Activated CD4-positive, alpha-beta T cell treated with anti-CD3 and anti-CD28 coated beads, Interleukin-2, Interleukin-4, amounts not matched to agents 100 ng/mL and 50 ng/mL, durations not matched to agents 16 hours and 8 hours (primary cell): Measurements from ENCODE around the gene USH1G.
"Not testable (repeated sequence)": the region's sequence is repeated elsewhere in the genome, so short reads cannot be mapped to it uniquely, and the experiment has no call there.

Experiments used
- DNase-seq: peaks from one replicate; pipeline ENCODE4 v3.0.0-alpha.2; 2020; ENCODE audit warnings: low spot score

The USH1G gene

DNA sequence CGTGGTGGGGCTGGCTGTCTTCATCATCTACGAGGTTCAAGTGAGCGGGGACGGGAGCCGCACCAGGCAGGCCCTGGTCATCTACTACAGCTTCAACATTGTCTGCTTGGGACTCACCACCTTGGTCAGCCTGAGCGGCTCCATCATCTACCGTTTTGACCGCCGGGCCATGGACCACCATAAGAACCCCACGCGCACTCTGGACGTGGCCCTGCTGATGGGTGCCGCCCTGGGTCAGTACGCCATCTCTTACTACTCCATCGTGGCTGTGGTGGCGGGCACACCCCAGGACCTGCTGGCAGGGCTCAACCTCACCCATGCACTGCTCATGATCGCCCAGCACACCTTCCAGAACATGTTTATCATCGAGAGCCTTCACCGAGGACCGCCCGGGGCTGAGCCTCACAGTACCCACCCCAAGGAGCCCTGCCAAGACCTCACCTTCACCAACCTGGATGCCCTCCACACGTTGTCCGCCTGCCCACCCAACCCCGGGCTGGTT is 7.5 kb upstream of the USH1G start:
- no peak for DNase-seq

DNA sequence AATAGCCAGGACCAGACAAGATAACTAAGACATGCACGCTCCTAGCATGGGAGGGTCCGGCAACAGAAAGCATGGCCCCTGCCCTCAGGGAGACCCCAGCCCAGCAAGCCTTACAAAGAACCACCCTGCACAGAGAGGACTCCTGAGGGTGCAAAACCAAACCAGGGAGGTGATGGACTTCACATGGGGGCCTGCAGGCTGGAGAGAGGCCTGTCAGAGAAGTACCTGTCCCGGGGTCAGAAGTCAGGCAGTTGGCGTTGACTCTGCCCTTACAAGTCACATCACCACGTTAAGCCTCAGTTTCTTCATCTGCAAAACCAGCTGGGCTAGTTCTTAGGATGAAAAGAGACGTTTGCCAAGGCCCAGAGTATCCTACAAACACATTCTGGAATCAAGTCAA is 5.7 kb upstream of the USH1G start:
- no peak for DNase-seq

- no peak for DNase-seq
Observed at GRCh38 chr17:74925242-74925641, 2.2 kb upstream of the USH1G start.

DNA sequence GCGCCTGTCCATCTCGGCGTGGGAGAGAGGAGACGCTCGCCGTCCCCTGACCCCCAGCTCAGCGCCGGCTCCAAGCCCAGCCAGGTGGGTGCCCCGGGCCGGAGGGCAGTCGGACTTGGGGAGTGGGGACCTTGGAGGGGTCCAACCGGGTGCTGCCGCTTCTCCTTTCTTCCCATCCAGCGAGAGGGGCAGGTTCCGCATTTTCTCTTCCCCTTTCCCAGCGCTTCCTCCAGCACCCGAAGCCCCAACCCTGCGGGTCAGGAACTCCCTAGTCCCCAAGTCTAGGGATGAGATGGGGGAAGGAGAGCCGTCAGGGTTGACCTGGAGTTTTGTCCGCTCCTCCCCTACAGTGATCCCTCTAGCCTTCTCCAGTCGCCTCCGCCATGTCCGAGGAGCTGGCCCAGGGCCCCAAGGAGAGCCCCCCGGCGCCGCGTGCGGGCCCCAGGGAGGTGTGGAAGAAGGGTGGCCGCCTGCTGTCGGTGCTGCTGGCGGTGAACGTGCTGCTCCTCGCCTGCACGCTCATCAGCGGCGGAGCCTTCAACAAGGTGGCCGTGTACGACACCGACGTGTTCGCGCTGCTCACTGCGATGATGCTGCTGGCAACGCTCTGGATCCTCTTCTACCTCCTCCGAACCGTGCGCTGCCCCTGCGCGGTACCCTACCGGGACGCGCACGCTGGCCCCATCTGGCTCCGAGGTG is 1.3 kb upstream of the USH1G start, which contains the start of gene OTOP2:
OTOP2 (plus strand) TSS at position 24 of the 699 bp plus-strand sequence; CDS start at position 384, 360 bp downstream.
- no peak for DNase-seq

GRCh38 chr17:74923538-74924249 is 639 bp upstream of the USH1G start:
- DNase-seq = peak; percentile 70

DNA sequence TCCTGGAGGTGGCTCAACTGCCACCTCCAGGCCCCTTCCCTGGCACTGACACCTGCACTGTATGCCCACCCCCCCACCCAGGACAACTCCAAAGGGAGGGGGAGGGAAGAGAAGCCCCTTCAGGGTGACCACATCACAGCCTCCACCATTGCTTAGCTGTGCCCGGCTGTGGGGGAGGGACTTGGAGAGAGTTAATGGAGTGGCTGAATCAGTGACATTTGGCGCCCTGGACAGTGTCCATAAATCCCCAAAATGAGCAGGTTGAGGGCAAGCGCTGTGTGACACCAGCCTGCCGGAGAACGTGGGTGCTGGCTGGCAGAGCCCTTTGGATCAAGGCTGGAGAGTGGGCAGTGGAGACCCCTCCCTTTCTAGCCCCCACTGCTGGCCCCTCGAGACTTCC is 883 bp downstream of the USH1G start:
- no peak for DNase-seq

- DNase-seq = no peak
Observed at GRCh38 chr17:74921769-74922168, 1.3 kb downstream of the USH1G start.

DNA sequence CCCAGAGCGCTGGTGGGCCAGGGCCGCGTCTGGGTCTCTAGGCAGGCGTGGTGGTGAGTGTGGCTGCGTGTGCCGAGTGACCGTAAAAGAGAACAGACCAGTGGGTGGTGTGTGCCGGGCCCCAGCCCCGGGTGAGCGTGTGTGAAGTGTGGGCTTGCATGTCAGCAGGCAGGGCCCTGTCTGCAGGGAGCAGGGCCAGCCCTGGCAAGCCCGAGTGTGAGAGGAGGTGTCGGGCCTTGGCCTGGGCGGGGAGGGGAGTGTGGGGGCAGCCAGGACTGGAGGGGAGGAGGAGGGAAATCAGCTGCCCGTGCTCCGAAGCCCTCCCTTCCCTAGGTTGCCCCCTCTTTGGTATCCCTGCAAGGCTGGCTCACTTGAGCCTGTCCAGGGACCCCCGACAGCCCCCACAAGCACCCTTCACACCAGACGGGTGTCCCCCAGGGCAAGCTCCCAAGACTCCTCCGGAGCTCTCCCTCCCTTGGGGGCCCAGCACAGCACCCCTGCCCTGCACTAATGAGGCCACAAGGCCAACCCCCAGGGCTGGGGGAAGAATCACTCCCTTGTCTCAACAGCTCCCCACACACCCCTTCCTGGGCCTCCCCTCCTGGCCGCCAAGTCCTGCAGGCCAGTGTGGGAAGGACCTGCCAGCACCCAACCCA is 1.9 kb downstream of the USH1G start:
- no peak for DNase-seq

DNA sequence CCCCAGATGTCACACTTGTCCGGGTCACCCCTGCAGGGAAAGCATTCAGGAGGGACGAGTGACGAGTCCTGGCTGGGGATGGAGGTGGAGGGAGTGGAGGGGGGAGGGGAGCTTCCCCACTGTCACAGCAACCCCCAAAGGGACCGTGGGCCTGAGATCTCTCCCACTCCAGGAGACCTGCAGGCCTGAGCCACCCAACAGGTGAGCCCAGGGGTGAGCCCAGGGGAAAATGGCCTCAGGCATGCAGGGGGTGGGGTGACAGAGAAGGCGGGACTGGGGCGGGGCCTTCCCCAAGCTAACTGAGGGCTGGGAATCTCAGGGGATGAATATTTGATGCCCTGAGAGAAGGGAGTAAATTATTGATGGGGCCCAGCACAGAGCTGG is 2.4 kb downstream of the USH1G start:
- no peak for DNase-seq

GRCh38 chr17:74920306-74920620 is 2.8 kb downstream of the USH1G start:
- no peak for DNase-seq

DNA sequence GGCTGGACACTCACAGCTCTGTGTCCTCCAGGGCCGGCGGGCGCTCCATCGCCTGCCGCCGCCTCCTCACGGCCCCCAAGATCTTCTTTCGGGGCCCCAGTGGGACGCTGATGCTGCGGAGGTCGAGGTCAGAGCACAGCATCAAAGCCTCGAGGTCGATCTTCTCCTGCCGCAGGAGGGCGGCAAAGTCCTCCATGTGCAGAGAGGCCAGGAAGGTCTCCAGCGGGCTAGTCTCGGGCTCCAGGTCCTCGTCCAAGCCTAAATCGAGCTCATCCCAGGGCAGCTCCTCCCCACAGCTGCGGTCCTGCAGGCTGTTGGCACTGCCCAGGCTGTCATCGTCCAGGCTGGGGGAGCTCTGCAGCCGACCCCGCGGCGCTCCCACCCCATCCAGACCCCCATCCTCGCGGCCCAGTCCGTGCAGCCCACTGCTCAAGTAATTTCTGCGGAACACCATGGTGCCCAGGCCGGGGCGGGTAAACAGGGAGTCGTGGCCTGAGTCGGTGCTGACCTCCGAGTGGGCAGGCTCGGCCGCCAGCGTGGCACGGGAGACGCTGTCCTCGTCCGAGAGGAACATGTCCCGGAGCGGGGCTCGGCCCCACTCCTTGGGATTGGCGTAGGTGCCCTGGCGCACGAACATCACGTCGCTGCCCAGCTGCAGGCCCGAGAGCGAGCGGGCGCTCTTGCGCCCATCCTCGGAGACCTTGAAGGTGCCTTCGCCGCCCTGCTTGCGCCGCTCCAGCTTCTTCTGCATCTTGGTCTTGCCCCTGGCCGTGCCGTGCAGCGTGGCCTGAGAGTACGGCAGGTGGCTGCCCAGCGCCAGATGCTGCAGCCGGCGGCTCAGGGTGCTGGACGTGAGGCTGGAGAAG is 3.4 kb downstream of the USH1G start:
- DNase-seq = no peak

GRCh38 chr17:74918906-74919305 is 4.1 kb downstream of the USH1G start:
- DNase-seq = no peak

- no peak for DNase-seq
Observed at GRCh38 chr17:74917430-74917829, 5.6 kb downstream of the USH1G start.

GRCh38 chr17:74916851-74917199 is 6.2 kb downstream of the USH1G start:
- no peak for DNase-seq

DNA sequence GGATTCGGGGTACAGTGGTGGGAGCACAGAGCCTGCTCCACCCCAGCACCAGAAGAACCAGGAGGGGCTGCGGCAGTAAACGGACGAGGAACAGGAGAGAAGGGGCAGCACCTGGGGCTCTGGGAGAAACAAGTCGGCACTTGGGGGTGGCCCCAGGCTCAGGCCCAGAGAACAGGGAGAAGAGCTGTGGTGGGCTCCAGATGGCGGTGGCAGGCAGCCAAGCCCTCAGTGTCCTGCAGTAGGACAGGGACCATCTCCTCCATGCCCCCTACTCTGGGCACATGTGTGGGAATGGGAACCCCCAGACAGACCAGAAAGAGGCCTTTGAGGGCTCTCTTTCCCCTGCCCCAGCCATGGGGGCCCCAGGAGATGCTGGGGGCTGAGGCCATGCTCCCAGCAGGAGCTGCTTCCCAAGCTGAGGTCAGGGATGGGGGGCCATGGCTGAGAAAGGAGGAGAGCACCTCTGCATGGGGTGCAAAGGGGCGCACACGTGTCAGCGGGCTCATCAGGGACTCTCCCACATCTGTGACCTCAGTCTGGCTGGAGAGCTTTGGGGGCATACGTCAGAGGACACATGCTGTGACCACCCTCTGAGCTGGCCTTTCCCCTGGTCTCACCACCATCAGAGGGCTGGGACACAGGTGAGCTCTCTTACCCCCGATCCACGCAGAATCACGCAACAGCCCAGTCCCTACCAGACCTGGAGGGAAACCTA is 6.8 kb downstream of the USH1G start:
- no peak for DNase-seq

DNA sequence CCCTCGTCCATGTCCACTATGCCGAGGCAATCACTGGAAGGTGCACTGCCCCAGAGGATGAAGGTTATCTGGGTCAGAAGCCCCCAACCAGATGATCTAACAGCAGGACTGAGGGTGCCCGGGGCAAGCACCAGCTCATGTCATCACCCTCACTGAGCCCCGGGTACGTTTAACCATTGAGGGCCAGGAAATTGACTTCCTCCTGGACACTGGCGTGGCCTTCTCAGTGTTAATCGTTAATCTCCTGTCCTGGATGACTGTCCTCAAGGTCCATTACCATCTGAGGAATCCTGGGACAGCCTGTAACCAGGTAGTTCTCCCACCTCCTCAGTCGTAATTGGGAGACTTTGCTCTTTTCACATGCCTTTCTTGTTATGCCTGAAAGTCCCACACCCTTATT is 11.6 kb downstream of the USH1G start:
- DNase-seq = not testable (repeated sequence)

DNA sequence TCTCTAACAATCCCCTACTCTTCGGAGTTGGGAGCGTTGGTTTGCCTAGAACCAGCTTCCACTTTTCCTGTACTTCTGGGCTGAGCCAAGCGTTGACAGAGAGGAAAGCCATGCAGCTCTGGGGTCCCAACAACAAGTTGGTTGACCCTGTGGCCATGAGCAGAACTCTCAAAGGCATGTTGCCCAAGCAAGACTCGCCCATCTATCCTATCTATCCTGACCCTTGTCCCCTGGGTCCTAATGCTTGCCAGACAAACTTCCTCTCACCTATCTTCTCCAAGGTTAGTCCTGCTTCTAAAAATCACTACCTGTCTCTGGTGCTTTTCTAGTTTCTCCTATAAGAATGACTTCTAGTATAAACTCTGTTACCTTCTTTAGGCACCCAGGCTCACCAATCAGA is 14.0 kb downstream of the USH1G start:
- not testable (repeated sequence) for DNase-seq

GRCh38 chr17:74907012-74907411 is 16.0 kb downstream of the USH1G start:
- DNase-seq = no peak

DNA sequence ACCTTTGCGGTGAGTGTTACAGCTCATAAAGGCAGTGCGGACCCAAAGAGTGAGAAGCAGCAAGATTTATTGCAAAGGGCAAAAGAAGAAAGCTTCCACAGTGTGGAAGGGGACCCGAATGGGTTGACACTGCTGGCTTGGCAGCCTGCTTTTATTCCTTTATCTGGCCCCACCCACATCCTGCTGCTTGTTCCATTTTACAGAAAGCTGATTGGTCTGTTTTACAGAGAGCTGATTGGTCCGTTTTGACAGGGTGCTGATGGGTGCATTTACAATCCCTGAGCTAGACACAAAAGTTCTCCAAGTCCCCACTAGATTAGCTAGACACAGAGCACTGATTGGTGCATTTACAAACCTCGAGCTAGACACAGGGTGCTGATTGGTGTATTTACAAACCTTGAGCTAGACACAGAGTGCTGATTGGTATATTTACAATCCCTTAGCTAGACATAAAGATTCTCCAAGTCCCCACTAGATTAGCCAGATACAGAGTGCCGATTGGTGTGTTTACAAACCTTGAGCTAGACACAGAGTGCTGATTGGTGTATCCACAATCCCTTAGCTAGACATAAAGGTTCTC is 16.8 kb downstream of the USH1G start:
- DNase-seq = not testable (repeated sequence)

DNA sequence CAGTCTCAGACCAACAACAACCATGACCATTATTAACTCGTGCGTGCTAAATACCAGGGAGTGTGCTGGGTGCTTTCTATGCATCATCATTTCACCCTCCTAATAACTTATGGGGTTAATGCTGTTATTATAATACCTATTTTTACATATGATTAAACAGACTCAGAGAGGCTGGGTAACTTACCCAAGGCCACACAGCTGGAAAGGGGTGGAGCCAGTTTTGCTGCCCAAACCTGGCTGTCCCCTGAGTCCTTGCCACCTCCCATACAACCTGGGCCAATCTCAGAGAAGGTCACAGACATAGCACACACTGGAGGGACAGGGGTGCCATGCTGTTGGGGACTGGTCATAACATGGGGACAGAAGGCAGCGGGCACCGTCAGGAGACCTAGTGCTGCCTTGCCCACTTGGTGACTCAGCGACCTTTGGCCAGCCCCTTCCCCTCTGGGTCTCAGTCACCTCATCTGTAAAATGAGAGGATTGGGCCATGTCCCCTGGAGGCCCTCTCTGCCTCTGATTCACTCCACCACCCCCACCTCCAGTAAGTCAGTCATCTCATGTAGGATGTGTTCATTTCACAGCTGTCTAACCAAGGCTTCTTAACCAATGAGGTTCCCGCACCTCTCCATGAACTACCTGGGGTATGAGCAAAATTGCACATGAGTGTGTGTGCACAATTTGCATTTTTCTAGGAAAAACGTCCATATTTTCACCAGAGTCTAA is 18.2 kb downstream of the USH1G start:
- DNase-seq = no peak

GRCh38 chr17:74903671-74904070 is 19.4 kb downstream of the USH1G start:
- DNase-seq = no peak
